ENCODE measurements around the gene LGALS3BP.
A peak's percentile ranks its signal among the peaks of the same experiment; 100 is the strongest.

The LGALS3BP gene

GRCh38 chr17:78999947-79000395, 20.2 kb upstream of the LGALS3BP start:
- Mint-ChIP-seq H3K36me3 (ENCODE audit: insufficient read depth) (peaks cover 32% of the 10 kb centered on the region), H3K27ac (no peak overlapping the region), H3K9me3 (no peaks in the 10 kb centered on the region), H3K27me3 (no peaks in the 10 kb centered on the region), H3K4me1 (ENCODE audit: low read depth in 2 of 2) (peaks cover 21 to 28% of the 10 kb centered on the region in 2 donors), H3K4me3 (no peak overlapping the region)
- ATAC-seq (replicated peaks): no peak
- no peak for DNase-seq

DNA sequence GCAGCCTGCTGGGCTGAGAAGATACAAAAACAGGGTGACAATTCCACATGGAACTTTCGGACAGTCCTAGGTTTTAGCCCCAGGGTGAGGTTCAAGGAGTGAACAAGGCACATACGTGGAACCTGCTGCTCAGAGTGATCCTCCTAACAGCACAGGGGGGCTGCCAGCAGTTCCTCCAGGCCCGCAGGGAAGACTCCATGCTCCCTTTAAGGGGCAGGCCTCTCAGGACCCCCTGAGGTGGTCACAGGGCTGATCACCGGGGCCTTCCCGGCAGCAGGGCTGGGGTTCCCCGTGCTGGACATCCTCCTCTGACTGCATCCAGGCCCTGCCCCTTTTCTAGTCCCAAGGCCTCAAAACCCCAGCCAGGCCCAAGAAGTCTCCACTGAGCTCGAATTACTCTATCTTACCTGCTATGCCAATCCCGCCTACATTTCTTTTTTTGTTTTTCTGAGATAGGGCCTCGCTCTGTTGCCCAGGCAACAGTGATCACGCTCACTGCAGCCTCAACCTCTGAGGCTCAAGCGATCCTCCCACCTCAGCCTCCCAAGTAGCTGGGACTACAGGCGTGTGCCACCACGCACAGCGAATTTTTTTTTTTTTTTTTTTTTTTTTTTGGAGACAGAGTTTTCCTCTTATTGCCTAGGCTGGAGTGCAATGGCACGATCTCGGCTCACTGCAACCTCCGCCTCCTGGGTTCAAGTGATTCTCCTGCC, 19.5 kb upstream of the LGALS3BP start:
- H3K9me3 Mint-ChIP-seq: no peaks in the 10 kb centered on the region

DNA sequence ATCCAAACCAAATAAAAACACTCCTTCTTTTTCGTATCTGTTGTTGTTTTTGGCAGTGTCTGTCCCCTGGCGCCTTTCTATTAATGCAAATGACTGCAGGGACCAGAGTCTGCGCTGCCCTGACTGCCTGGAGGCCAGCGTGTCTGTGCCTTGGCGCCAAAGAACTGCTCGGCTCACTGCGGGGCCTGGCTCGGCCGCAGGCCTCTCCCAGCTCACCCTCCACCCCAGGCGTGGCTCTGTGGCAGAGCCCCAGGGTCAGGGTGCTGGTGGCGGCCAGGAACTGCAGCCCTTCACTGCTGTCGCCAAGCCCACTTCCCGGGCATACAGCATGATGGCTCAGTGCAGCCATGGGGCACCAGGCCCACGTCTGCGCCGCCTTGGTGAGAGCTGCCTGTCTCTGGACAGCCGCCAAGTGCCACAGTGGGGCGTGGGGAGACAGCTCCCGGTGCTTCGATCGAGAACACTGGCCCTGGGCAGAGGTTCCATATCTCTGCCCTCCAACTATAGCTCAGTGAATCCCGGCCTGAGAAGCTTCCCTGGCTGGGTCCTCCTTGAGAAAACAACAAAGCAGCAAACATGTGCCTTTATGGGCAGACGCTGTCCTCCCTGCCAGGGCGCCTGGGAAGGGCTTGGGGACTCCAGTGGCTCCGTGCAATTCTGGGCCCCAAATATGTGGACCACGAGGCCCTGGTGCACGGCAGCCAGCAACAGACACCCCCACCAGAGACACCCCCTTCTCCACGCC, 18.8 kb upstream of the LGALS3BP start:
- no peak for ATAC-seq (replicated peaks)
- no peaks in the 10 kb centered on the region for H3K27me3 Mint-ChIP-seq
- peaks cover 35% of the 10 kb centered on the region for H3K36me3 Mint-ChIP-seq (ENCODE audit: insufficient read depth)
- no peak for DNase-seq
- no peak overlapping the region for H3K27ac Mint-ChIP-seq
- no peak overlapping the region for H3K4me3 Mint-ChIP-seq
- no peaks in the 10 kb centered on the region for H3K9me3 Mint-ChIP-seq
- H3K4me1 Mint-ChIP-seq (ENCODE audit: low read depth in 2 of 2): peaks cover 21 to 25% of the 10 kb centered on the region in 2 donors

More for the DNA sequence above, 19.5 kb upstream of the LGALS3BP start:
- Mint-ChIP-seq H3K27me3 (no peaks in the 10 kb centered on the region), H3K4me3 (no peak overlapping the region), H3K27ac (no peak overlapping the region), H3K36me3 (ENCODE audit: insufficient read depth) (peaks cover 32% of the 10 kb centered on the region), H3K4me1 (ENCODE audit: low read depth in 2 of 2) (peaks cover 21 to 28% of the 10 kb centered on the region in 2 donors)
- ATAC-seq (replicated peaks) (no peak), DNase-seq (no peak)

DNA sequence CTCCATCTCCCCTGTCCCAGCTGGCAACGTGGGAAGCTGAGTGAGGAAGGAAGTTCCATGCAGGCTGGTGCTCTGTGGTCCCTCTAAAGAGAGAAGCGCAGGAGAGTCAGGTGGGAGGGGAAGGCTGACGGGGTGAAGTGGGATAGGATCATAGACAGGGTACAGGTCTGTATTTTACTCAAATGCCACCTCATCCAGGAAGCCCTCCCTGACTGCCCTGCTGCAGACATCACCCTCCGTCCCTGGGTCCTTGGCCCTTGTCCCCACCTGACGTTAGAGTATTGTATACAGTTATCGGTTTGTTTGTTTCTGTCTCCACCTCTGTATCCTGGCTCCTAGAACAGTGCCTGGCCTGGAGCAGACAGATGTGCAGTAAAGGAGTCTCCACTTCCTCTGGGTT, 18.2 kb upstream of the LGALS3BP start:
- no peak overlapping the region for H3K27ac Mint-ChIP-seq
- ATAC-seq (replicated peaks): no peak
- H3K9me3 Mint-ChIP-seq: no peaks in the 10 kb centered on the region
- no peaks in the 10 kb centered on the region for H3K27me3 Mint-ChIP-seq
- DNase-seq: no peak
- peaks cover 41% of the 10 kb centered on the region for H3K36me3 Mint-ChIP-seq (ENCODE audit: insufficient read depth)
- peaks cover 23 to 26% of the 10 kb centered on the region in 2 donors for H3K4me1 Mint-ChIP-seq (ENCODE audit: low read depth in 2 of 2)
- no peak overlapping the region for H3K4me3 Mint-ChIP-seq

GRCh38 chr17:78997231-78997741, 17.6 kb upstream of the LGALS3BP start:
- H3K4me3 Mint-ChIP-seq: no peak overlapping the region
- ATAC-seq (replicated peaks): no peak
- no peak for DNase-seq
- H3K9me3 Mint-ChIP-seq: no peaks in the 10 kb centered on the region
- peaks cover 20 to 22% of the 10 kb centered on the region in 2 donors for H3K4me1 Mint-ChIP-seq (ENCODE audit: low read depth in 2 of 2)
- H3K27ac Mint-ChIP-seq: peak overlapping the region in 1 of 2 donors; percentile 55
- H3K36me3 Mint-ChIP-seq (ENCODE audit: insufficient read depth): peaks cover 44% of the 10 kb centered on the region
- no peaks in the 10 kb centered on the region for H3K27me3 Mint-ChIP-seq

DNA sequence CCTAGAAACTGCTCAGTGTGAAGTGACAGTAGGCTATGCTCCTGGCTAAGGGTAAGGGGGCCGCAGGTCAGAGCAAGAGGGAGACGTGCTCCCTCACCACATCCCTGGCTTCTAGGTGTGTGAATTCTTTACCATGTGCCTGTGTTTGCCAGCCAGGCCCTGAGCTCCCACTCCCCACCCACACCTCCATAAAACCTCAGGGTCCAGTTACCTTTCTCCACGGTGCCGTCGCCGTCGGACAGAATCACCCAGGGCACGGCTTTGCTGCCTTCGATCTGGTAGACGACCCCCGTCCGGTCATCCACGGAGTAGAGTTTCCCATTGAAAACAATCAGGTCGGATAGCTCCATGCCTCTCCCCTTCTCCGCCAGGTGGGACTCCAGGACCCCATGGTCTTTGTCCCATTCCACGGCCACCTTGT, 17.1 kb upstream of the LGALS3BP start:
- Mint-ChIP-seq H3K36me3 (ENCODE audit: insufficient read depth) (peaks cover 39% of the 10 kb centered on the region), H3K9me3 (no peaks in the 10 kb centered on the region), H3K4me1 (ENCODE audit: low read depth in 2 of 2) (peaks cover 16 to 17% of the 10 kb centered on the region in 2 donors)

GRCh38 chr17:78995761-78996451, 16.2 kb upstream of the LGALS3BP start:
- ATAC-seq (replicated peaks) (no peak), DNase-seq (no peak)
- H3K27me3 Mint-ChIP-seq: no peaks in the 10 kb centered on the region
- H3K9me3 Mint-ChIP-seq: no peaks in the 10 kb centered on the region
- peaks cover 39% of the 10 kb centered on the region for H3K36me3 Mint-ChIP-seq (ENCODE audit: insufficient read depth)
- peaks cover 10 to 11% of the 10 kb centered on the region in 2 donors for H3K4me1 Mint-ChIP-seq (ENCODE audit: low read depth in 2 of 2)
- H3K4me3 Mint-ChIP-seq: no peak overlapping the region
- peak overlapping the region; percentile 51 to 62 for H3K27ac Mint-ChIP-seq

More for the DNA sequence above, 17.1 kb upstream of the LGALS3BP start:
- peak overlapping the region in 1 of 2 donors; percentile 55 for H3K27ac Mint-ChIP-seq
- no peaks in the 10 kb centered on the region for H3K27me3 Mint-ChIP-seq
- ATAC-seq (replicated peaks) (no peak), DNase-seq (no peak)
- no peak overlapping the region for H3K4me3 Mint-ChIP-seq

DNA sequence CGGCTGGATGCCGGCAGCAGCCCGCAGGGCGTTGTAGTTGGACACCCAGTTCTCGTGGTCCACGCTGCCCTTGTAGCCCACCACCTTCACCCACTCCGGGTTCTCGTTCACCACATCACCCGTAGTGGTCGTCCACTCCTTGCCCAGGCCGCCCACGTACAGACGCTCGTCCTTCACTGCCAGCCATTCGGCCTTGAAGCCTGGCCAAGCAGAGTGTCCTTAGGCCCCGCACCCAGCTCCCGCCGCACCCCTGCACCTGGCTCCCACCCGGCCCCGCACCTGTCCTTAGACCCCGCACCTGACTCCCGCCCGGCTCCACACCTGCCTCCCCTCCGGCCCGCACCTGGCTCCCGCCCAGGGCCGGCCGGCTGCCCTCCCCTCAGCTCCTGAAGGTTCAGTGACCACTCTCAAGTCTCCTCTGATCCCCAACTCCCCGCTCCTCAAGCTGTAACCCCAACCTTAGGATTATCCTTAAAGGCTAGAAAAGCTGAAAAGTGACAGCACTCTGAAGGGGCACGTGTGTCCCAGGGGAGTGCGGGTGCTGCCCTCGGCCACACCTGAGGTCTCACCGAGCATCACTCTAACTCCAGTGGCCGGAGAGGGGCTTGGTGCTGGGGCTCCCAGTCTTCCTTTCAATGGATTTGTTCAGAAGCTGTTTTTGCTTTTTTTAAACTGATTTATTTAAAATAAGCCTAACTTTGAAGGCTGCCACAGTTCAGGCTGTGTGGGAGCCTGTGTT, 15.5 kb upstream of the LGALS3BP start:
- H3K36me3 Mint-ChIP-seq (ENCODE audit: insufficient read depth): peaks cover 45% of the 10 kb centered on the region
- peaks cover 5 to 7% of the 10 kb centered on the region in 2 donors for H3K4me1 Mint-ChIP-seq (ENCODE audit: low read depth in 2 of 2)
- no peaks in the 10 kb centered on the region for H3K27me3 Mint-ChIP-seq
- peak overlapping the region; percentile 51 to 62 for H3K27ac Mint-ChIP-seq
- H3K4me3 Mint-ChIP-seq: no peak overlapping the region
- H3K9me3 Mint-ChIP-seq: no peaks in the 10 kb centered on the region
- no peak for DNase-seq
- ATAC-seq (replicated peaks): no peak

- no peaks in the 10 kb centered on the region for H3K9me3 Mint-ChIP-seq
- H3K36me3 Mint-ChIP-seq (ENCODE audit: insufficient read depth): peaks cover 51% of the 10 kb centered on the region
- H3K4me3 Mint-ChIP-seq: no peak overlapping the region
- peaks cover 5 to 7% of the 10 kb centered on the region in 2 donors for H3K4me1 Mint-ChIP-seq (ENCODE audit: low read depth in 2 of 2)
- no peak for DNase-seq
- ATAC-seq (replicated peaks): no peak
- H3K27me3 Mint-ChIP-seq: no peaks in the 10 kb centered on the region
- no peak overlapping the region for H3K27ac Mint-ChIP-seq
These were observed 14.4 kb upstream of the LGALS3BP start for GRCh38 chr17:78993981-78994671.

GRCh38 chr17:78993241-78993956, 13.7 kb upstream of the LGALS3BP start:
- Mint-ChIP-seq H3K4me1 (ENCODE audit: low read depth in 2 of 2) (peaks cover 5 to 7% of the 10 kb centered on the region in 2 donors), H3K27me3 (no peaks in the 10 kb centered on the region)

GRCh38 chr17:78992542-78993212, 13.0 kb upstream of the LGALS3BP start:
- no peaks in the 10 kb centered on the region for H3K9me3 Mint-ChIP-seq
- peaks cover 5 to 7% of the 10 kb centered on the region in 2 donors for H3K4me1 Mint-ChIP-seq (ENCODE audit: low read depth in 2 of 2)
- no peak for DNase-seq
- no peak for ATAC-seq (replicated peaks)
- no peak overlapping the region for H3K27ac Mint-ChIP-seq
- no peaks in the 10 kb centered on the region for H3K27me3 Mint-ChIP-seq
- no peak overlapping the region for H3K4me3 Mint-ChIP-seq
- peaks cover 54% of the 10 kb centered on the region for H3K36me3 Mint-ChIP-seq (ENCODE audit: insufficient read depth)

More at GRCh38 chr17:78993241-78993956, 13.7 kb upstream of the LGALS3BP start:
- Mint-ChIP-seq H3K4me3 (no peak overlapping the region), H3K36me3 (ENCODE audit: insufficient read depth) (peaks cover 50% of the 10 kb centered on the region), H3K9me3 (no peaks in the 10 kb centered on the region), H3K27ac (no peak overlapping the region)
- ATAC-seq (replicated peaks): peak; percentile 58
- DNase-seq: peak; percentile 31 to 43 (median 35)

Data from effector memory CD8-positive, alpha-beta T cell (primary cell).